Activated effector memory CD4-positive, alpha-beta T cell treated with anti-CD3 and anti-CD28 coated beads, Interleukin-2, amount 50 U/mL, for 16 hours (primary cell): ENCODE data around the gene HDAC1.

Source experiments
- DNase-seq: peaks from one replicate; pipeline ENCODE4 v3.0.0-alpha.2; 2020

Gene HDAC1

DNA sequence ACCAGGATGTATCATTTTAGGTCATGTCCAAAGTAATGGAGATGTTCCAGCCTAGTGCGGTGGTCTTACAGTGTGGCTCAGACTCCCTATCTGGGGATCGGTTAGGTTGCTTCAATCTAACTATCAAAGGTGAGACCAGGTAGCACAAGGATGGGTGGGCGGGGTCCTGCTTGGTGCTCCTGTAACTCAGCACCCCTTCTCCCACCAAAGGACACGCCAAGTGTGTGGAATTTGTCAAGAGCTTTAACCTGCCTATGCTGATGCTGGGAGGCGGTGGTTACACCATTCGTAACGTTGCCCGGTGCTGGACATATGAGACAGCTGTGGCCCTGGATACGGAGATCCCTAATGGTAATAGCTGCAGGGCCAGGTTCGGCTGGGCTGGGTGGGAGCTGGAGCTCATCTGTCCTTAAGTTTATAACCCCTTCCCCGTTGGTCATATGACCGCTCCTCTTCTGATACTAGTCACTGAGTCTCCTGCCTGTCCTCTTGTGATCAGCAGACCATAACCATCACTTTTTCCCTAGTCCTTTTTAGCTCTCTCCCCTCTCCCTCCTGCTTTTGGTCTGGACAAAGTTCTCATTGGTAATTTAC, 38.8 kb downstream of the HDAC1 start:
- no peak for DNase-seq

DNA sequence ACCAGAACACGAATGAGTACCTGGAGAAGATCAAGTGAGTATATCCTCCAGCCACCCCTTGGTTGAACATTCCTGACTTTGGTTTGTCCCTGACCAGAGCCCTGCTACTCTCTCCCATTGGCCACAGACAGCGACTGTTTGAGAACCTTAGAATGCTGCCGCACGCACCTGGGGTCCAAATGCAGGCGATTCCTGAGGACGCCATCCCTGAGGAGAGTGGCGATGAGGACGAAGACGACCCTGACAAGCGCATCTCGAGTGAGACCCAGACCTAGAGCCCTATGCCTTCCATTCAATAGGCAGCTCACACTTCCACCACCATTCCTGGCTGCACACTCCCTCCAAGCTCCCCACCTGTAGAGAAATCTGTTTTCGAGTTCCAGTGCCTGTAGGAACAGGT, 39.7 kb downstream of the HDAC1 start:
- no peak for DNase-seq

DNA sequence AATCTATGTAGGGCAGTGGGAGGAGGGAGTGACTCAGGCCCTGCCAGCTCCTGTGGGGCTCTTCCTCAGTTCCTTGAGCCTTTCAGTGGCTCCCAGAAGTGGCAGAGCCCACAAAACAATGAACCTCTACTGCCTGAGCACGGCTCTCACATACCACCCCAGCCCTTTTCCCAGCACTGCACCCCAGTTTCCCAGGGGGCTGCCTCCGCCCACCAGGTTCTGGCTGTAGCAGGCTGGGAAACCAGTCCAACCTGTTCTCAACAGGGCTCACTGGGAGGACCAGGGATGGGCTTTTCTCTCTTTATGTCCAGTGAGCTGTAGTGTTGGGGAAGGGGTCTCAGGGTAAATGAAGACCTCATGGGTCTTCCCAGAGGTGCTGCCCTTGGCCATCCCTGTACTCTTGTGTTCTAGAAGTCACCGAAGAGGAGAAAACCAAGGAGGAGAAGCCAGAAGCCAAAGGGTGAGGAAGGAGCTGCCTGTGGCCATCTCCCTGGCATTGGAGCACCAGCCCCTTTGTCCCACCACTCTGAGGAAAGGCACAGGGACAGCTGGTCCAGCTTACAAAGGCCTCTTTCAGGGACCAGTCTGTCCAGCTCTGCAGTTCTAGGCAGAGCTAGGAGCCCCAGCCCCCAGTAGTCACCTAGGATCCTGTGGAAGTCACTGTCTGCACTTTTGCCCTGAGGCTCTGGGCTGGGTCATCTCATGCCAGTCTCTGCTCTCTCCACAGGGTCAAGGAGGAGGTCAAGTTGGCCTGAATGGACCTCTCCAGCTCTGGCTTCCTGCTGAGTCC, 40.6 kb downstream of the HDAC1 start:
- no peak for DNase-seq

DNA sequence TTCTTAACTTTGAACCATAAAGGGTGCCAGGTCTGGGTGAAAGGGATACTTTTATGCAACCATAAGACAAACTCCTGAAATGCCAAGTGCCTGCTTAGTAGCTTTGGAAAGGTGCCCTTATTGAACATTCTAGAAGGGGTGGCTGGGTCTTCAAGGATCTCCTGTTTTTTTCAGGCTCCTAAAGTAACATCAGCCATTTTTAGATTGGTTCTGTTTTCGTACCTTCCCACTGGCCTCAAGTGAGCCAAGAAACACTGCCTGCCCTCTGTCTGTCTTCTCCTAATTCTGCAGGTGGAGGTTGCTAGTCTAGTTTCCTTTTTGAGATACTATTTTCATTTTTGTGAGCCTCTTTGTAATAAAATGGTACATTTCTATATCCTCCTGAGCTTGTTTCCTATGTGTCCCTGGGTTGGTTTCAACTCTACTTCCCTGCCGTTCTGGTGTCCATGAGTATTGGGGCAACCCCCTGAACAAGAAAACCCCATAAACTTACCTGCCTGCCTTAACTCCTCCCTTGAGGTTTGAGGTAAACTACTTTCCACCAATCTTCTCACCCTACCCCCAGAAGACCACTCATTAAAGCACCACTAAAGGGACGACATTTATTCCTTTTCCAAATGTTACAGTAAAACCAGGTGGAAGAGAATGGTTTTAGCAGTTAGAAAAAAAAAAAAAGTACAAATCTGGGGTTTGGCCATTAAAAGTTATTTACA, 41.5 kb downstream of the HDAC1 start:
- no peak for DNase-seq

DNA sequence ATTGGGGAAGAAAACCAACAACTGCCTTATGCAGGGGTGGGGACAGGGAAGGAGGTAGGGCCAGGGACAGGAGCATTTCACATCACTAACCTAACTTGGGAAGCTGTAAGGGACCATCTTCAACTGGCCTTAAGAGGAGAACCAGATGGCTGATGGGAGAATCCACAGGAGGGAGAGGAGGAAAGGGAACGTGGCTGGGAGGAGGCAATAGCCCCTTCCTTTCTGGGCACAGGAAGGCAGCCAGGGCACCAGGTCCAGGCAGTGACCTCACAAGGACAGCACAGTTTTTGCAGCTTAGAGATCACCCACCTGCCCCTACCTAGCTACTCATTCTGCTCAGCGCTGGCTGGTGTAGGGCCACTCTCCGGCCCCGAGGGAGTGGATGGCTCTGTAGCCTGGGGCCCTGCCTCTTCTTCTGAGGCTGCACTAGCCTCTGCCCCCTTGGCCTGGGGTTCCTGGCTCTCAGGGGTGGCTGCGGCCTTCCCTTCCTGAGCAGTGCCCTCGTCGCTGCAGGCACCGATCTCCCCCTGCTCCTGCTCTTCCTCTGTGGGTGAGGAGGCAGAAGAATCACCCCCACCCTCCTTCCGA, 42.5 kb downstream of the HDAC1 start:
- no peak for DNase-seq

DNA sequence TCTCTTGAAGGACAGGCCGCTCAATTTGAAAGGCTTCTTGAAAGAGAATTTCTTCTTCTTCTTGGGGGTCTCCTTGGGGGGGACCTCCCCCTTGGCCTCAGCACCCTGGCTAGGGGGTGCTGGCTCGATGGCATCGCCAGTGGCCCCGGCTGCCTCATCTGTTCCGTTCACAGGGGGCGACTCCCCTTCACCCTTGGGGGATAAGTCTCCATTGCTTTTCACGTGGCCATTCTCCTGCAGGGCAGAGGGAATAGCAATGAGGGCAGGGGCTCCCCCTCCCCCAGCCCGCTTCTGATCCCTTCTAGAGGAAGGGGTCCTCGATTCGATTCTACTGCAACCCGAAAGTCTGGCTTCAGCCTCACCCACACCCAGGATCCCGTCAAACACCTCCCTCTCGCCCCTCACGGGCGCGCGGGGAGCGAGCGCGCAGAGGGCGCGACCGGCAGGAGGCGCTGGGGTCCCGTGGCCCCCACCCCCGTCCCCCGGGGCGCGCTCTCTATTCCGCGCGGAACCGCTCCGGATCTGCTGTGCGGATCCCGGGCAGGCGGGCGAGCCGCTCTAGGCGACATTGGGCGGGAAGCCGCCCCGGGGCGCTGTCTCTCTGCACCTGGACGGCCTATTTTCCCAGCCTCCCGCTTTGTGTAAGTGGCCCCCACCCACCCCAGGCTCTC, 43.1 kb downstream of the HDAC1 start:
- DNase-seq: peak; percentile 88

DNA sequence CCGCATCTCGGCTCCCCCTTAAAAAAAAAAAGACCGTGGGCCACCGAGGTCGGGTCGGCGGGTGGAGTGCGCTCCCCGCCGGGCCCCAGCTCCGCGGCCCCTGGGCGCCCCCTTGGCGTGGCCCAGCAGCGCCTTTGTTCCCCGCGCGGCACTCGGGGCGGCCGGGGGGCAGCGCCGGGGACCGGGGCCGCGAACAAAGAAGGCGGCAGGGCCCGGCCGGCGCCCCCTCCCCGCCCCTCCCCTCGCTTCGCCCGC, 43.6 kb downstream of the HDAC1 start:
- no peak for DNase-seq

DNA sequence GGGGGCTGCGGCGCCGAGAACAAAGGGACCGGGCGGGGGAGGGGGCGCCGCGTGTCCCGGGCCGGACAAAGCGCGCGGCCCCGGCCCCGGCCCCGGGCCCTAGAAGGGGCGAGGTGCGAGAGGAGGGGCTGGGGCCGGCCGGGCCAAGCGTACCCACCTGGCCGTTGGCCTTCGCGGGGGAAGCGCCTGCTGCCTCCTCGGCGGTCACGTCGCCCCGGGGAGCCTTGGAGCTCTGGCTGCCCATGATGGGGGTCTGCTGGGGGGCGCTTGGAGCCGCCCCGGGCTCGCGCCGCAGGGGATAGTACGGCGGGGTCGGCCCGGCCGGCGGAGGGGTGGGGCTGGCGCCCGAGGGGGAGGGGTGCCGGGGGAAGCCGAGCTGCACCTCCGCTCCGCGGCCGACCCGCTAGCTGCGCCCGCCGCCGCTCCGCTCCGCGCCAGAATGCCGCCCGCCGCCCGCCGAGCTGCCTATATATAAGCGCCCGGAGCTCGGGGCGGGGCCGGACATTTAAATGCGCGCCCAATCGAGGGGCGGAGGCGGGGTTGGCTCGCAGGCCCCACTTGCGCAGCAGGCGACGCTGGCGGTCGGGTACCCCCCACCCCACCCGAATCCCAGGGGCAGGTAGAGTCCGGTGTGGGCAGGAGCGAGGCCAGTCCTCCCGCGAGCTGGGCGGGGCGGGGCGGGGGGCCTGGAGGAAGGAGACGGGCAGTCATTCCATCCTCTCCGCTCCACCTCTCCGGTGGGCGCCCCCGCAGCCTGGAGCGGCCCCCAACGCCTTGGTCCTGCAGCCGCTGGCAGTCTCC, 44.1 kb downstream of the HDAC1 start, which contains the start of gene MARCKSL1:
MARCKSL1 (minus strand) TSS at position 444 of the 801 bp plus-strand sequence; CDS start at position 244, 200 bp downstream.
- DNase-seq: peak; percentile 94

DNA sequence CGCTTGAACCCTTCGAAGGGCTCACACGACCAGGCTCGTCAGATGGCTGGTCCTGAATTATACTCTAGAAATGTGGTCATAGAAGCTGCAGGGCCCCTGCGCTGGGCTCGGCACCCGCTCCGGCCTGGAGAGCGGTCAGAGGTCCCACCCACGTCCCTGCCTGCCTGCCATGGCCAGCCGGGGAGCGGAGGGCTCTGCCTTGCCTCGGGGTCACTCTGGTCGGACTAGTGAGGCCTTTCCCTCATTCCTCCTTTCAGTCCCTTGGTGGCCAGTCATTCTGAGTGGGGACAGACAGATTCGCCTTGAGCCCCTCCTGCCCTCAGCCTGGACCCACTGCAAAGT, 44.7 kb downstream of the HDAC1 start:
- DNase-seq: no peak

DNA sequence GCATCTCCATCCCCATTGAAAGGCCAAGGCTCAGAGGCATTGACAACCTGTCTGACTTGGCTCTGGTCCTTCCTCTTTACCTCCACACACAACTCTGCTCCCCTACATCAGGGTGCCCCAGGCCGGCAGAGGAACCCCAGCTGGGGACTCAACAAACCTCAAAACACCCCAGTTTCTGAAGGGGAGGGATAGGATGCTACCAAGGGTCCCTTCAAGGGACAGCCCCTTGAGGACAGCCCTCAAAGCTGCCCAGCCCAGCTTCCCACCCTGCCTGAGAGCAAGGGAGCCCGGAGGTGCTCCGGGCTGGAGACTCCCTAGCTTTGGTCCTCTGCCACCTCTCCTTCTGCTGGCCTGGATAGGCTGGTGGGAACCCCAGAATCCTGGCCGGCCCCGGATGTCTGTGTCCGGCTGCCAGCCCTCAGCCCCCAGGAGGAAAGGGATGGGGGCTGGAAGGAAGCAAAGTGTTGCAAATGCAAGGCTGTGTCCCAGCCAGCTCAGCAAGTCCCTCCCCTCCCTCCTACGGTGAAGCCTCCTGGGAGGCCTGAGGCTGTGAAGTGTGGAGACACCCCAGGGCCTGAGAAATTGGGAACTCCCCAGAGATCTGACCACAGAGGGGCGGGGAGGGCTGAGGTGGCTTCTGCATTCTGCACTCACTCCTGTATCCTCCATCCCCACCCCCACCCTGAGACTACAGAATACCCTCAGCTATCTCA, 45.2 kb downstream of the HDAC1 start:
- peak; percentile 83 for DNase-seq

DNA sequence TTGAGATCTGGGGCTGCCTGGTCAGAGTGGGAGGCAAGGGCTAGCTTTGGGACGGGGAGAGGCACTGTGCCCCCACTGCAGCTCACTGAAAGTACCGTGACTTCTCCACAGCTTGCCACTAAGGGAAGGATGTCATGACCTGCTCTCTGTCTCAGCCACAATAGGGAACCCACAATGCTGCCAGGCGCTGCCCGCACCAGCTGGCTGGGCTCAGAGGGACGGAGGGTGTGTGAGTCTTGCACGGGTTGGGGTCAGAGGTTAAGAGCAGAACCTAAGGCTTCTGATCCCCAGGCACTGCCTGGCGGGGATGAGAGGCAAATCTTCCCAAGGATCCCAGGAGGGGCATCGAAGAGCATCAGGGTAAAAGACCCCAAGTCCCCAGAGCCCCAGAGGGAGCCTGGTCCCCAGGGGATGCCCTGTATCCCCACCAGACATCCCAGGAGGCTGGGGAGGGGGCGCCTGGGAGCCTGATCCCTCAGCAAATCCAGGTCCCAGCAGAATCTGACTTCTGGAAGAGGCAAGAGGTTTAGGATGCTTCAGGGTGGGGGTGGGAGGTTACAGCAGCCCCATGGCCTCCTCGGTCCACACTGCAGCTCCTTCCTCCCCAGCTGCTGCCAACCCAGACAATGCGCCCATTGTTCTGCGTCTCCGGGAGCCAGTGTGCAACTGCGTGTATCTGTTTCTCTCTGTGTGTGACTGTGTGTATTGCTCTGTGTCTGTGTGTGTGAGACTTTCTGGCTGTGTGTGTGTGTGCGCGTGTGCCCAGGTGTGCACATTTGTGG, 46.2 kb downstream of the HDAC1 start:
- DNase-seq: no peak

DNA sequence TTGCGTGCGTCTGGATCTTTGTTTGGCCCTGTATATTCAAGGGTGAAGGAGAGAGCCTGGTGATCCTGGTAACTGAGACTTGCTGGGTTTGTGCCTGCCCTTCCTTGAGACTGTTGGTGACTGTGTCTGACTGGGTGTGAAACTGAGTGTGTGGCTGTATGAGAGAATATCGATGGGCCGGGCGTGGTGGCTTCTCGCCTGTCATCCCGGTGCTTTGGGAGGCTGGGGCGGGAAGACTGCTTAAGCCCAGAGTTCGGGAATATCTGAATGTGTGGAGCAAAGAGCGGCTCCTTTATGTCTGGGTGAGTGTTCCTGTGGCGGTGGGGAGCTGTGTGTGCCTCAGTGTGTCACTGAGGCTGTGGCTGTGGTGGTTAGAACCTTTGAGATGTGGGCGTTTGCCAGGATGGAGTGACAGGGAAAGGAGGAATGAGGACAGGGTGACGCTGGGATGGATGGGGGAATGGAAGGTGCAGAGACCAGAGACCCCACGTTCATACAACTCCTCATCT, 46.8 kb downstream of the HDAC1 start:
- no peak for DNase-seq

DNA sequence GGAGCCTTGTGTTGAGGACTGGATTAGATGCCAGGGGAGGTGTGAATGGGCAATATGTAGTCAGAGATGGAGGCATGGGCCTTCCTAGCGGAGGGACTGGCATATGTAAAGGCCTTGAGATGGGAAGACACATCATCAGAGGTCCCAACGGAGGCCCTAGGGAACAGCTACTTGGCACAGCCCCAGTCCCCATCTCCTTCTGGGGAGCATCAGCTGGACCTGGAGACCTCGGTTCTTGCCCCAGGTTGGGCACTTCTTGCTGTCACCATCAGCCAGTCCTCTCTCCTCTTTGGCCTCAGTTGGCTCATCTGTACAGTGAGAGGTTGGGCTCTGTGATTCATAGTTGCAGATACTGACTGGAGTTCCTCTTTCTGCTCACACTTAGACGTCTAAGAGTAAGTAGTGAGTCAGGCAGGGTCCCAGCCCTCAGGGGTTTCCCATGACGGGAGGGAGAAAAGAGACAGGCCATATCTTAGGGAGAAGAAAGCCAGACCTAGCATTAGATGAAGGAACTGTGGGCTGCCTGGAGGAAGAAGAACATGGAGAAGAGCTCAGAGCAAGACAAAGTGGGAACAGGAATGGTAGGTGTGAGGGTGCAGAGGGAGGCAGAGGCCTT, 47.6 kb downstream of the HDAC1 start:
- peak; percentile 69 for DNase-seq

DNA sequence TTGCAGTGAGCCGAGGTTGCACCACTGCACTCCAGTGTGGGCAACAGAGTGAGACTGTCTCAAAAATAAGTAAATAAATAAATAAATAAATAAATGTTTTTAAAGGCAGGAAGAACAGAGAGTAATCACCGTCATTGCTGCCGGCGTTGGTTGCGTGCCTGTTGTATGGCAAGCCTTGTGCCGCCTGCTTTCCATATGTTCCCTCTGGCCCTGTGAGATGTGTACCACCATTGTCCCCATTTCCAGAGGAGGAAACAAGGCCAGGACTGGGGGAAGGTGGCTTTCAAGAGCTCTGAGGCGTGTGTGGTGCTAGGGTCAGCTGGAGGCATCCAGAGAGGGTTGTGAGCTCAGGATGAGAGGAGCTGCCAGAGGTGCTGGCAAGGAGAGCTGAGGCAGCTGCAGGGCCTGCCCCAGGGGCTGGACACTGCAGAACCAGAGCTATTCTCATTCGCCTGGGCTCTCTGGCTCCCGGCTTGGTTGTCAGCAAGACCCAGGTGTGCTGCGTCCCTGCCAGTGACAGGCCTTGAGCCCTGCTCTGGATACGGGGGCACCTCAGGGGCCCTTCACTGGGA, 49.4 kb downstream of the HDAC1 start:
- no peak for DNase-seq

DNA sequence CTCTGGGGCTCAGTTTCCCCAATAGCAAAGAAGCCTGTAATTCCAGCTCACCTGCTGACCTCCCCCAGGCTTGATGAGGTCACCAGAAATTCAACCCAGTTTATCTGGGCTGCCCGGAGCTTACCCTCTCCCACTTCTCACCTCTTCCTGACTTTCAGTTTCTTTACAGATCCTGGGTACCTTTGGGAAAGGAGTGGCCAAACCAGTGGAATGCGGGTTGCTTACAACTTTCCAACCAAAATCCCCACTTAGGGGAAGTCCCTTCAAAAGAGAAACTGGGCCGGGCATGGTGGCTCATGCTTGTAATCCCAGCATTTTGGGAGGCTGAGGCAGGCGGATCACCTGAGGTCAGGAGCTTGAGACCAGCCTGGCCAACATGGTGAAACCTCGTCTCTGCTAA, 50.1 kb downstream of the HDAC1 start:
- DNase-seq: no peak

DNA sequence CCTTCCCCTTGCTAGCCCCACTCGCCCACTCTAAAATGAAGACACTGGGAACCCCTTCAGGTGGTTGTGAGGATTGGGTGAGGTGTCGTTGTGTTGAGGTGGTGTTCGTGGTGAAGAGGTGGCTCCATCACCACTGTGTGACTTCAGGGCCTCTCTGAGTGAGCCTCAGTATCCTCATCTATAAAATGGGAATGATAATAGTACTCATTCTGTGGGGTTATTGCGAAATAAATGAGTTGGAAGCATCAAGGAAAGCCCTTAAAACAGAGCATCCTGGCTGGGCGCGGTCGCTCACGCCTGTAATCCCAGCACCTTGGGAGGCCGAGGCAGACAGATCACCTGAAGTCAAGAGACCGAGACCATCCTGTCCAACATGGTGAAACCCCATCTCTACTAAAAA, 50.8 kb downstream of the HDAC1 start:
- no peak for DNase-seq

DNA sequence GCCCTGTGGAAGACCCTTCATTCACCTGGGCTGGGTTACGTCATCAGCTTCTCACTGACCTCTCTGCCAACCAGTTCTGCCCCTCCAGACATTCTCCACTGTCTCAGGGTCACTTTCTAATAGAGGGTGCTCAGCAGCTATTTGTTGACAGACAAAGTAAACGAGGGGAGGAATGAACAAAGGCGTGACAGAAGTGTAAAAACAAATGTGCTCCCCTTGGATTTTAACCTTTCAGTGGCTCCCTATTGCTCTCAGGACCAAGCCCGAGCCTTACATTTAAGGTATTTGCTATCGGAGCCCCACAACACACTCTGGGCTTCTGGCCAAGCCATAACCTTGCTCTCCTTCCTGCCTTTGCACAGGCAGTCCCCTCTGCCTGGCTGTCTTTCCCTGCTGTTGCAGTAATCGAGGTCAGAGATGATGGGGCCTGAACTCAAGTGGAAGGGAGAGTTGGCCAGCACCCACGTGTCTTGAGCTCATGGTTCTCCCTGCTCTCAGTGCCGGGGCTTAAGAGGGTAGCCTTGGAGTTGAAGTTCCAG, 53.5 kb downstream of the HDAC1 start:
- no peak for DNase-seq

DNA sequence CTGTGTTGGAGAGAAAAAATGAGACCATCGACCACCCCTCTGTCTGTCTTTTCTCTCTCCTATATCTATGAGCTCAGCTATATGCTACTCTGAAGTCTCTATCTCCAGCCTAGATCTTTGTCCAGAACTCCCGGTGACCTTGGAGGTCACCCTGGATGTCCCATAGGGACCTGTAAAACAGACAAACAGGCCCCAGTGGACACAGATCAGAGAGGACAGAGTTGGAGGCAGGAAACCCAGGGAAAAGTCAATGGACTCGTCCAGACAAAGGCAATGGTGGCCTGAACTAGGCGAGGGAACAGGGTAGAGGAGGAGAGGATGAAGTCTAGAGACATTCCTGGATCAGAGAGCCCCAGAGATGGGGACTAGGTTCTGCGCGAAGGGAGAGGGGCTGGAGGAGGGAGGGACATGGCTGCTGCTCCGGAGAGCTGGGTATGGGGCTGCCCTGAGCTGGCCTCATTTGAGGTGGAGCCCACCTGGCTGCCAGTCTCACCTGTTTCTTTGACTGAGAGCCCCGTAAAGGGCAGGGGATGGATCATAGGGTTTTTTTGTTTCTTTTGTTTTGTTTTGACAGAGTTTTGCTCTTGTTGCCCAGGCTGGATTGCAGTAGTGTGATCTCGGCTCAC, 54.8 kb downstream of the HDAC1 start:
- DNase-seq: no peak

DNA sequence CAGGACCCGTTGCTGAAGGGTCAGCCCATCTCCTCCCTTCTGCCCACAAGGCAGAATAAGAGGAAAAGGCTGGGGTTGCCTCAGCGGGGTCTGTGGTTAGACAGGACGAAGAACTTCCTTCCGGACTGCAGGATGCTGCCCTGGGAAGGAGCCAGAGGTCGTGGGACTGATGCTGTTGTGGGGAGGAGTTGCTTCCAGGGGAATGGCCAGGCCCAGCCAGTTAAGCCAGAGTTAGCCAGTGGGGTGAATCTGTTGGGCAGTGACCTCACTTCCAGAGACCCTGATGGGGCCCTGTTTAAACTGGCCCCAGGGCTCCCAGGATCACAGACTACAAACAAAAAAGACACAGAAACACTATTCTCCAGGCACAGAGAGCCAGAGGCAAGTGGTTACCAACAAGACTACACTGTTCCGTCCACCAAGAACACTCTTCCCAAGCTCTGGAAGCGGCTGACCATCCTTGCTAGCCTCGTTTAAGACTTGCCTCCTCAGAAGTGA, 57.4 kb downstream of the HDAC1 start:
- DNase-seq: peak; percentile 69
